ENCODE data around the gene CROCC2. TPM values are rescaled to one million over a fixed set of nuclear protein-coding genes. Genes with fewer than 3 reads are reported as not detected.

CROCC2 gene
- total RNA-seq, 6 donors from 2014 or later: 0.23 to 17.8 (median 7.6) TPM

DNA sequence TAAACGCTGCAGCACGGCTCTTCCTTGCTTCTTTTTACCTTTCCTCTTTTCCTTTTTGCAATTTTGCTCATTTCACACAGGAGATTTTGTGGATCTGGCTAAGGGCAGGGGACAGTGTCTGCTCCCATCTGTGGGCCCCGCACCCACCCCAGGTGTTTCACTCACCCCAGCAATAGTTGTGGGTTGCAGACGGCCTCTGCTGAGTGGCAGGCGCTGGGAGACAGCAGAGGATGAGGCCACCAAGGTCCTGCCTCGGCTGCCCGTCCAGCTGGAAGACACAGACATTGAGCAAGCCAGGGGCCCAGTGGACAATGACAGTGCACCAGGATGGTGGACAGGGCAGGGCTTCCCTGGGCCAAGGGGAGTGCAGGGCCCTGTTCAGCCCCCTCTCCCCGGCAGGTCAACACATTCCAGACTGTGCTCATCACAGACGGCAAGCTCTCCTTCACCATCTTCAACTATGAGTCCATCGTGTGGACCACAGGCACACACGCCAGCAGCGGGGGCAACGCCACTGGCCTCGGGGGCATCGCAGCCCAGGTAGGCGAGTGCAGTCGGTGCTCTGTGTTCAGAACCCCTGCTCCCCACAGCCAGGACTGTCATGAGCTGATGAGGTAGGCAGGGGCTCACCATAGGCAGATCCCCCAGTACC, 127.3 kb downstream of the CROCC2 start:
- H3K27ac ChIP-seq: no peak overlapping the region
- H3K4me1 ChIP-seq: peaks cover 9 to 29% (median 12%) of the 10 kb centered on the region in 4 donors
- ATAC-seq (ENCODE audit: low FRiP score in 2 of 2) (no peak), DNase-seq (peak in 1 of 2 donors; percentile 66)
- 87 to 94% methylated on average over 13 to 17 of the region's 17 CpGs for WGBS, 2 donors
- no peaks in the 10 kb centered on the region for H3K9me3 ChIP-seq
- H3K27me3 ChIP-seq: no peaks in the 10 kb centered on the region
- TF ChIP-seq POLR2A (IDR thresholded peaks at IDR 0.05) (no peak), POLR2AphosphoS5 (IDR thresholded peaks at IDR 0.05) (no peak), EP300 (IDR thresholded peaks at IDR 0.05) (no peak)
- TF ChIP-seq, protein P1, sequence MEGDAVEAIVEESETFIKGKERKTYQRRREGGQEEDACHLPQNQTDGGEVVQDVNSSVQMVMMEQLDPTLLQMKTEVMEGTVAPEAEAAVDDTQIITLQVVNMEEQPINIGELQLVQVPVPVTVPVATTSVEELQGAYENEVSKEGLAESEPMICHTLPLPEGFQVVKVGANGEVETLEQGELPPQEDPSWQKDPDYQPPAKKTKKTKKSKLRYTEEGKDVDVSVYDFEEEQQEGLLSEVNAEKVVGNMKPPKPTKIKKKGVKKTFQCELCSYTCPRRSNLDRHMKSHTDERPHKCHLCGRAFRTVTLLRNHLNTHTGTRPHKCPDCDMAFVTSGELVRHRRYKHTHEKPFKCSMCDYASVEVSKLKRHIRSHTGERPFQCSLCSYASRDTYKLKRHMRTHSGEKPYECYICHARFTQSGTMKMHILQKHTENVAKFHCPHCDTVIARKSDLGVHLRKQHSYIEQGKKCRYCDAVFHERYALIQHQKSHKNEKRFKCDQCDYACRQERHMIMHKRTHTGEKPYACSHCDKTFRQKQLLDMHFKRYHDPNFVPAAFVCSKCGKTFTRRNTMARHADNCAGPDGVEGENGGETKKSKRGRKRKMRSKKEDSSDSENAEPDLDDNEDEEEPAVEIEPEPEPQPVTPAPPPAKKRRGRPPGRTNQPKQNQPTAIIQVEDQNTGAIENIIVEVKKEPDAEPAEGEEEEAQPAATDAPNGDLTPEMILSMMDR (IDR thresholded peaks at IDR 0.05): no peak
- no peak overlapping the region for H3K4me3 ChIP-seq
- H3K36me3 ChIP-seq: peaks cover 0 to 31% (median 8%) of the 10 kb centered on the region in 4 donors

DNA sequence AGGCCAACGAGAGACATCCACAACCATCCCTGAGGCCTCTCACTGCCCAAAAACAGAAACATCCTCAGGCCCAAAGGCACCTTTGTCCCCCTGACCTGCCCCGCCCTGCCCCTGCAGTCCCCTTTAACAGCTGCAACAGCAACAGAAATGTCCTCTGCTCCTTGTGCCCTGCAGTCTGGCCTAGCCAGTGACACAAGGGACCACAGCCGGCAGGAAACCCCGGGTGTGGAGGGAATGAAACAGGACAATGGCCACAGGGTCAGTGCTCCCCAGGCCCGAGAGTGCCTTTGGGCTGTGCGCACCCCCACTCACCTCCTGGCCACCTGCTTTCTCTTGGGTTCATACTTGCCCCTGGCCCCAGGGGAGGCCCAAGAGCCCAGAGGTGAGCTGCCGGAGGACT, 127.9 kb downstream of the CROCC2 start:
- Histone ChIP-seq H3K4me1 (peaks cover 9 to 29% (median 12%) of the 10 kb centered on the region in 4 donors), H3K27ac (no peak overlapping the region), H3K4me3 (no peak overlapping the region), H3K9me3 (no peaks in the 10 kb centered on the region), H3K36me3 (peaks cover 0 to 31% (median 9%) of the 10 kb centered on the region in 4 donors), H3K27me3 (no peaks in the 10 kb centered on the region)
- ATAC-seq (ENCODE audit: low FRiP score in 2 of 2) (no peak), DNase-seq (no peak)
- WGBS, 2 donors: 93% methylated on average over 7 of the region's 7 CpGs; no CpG with 5 or more reads in 1 of the 2 donors
- TF ChIP-seq EP300 (IDR thresholded peaks at IDR 0.05) (no peak), POLR2A (IDR thresholded peaks at IDR 0.05) (no peak), POLR2AphosphoS5 (IDR thresholded peaks at IDR 0.05) (no peak)
- TF ChIP-seq, protein P1 (IDR thresholded peaks at IDR 0.05): no peak

DNA sequence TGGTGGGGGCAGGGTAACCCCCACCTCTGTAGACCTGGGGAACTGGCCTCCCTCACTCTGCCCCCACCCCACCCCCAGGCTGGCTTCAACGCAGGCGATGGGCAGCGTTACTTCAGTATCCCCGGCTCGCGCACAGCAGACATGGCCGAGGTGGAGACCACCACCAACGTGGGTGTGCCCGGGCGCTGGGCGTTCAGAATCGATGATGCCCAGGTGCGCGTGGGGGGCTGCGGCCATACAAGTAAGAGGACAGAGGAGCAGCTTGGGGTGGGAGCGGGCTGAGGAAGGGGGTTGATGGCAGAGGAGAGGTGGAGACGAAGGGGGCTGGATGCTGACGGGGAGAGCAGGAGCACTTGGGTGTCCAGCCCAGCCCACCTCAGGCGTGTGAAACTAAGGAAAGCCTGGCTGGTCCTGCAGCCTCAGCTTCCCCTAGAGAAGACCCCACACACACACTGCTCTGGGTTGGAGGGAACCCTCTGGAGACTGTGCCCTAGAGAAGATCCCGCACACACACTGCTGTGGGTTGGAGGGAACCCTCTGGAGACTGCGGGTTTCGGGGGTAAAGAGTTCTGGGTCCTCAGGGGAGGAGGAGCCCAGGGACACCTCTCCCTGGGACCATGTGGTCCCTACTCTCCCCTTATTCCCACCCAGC, 128.5 kb downstream of the CROCC2 start:
- Histone ChIP-seq H3K4me3 (no peak overlapping the region), H3K36me3 (peaks cover 0 to 34% (median 11%) of the 10 kb centered on the region in 4 donors), H3K9me3 (no peaks in the 10 kb centered on the region), H3K27me3 (no peaks in the 10 kb centered on the region), H3K4me1 (peaks cover 9 to 29% (median 12%) of the 10 kb centered on the region in 4 donors), H3K27ac (no peak overlapping the region)
- ATAC-seq (ENCODE audit: low FRiP score in 2 of 2) (no peak), DNase-seq (peak in 1 of 2 donors; percentile 66)
- WGBS, 2 donors: 93 to 95% methylated on average over 14 to 22 of the region's 22 CpGs
- no peak for TF ChIP-seq POLR2AphosphoS5 (IDR thresholded peaks at IDR 0.05)
- no peak for TF ChIP-seq POLR2A (IDR thresholded peaks at IDR 0.05)
- TF ChIP-seq, protein P1 (IDR thresholded peaks at IDR 0.05): no peak
- no peak for TF ChIP-seq EP300 (IDR thresholded peaks at IDR 0.05)

DNA sequence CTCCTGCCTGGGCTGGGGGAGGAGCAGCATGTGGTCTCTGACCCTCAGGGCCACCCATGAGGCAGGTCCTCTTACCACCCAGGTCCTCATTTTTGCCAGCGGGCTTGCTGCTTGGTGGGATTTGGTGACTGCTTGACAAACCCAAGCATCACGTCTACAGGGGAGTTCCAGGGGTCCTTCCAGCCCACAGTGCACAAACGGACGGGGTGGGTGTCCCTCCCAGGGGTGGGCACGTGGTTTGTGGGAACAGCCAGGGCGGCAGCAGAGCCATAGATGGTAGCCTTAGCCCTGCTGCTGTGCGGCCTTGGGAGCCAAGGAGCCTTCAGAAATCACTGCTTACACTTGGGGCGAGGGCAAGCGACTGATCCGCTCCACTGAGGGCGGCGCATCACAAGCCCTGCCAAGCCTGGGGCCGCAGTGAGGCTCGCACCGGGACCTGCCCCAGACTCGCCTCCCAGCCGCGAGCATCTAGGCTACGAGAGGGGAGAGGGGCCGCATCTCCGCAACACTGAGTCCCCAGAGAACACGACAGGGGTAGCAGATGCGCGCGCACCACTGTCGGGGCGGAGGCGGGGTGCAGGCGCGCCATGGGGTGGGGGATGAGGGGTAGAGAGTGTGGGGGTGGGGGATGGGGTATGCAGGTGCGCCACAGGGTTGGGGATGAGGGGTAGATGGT, 129.1 kb downstream of the CROCC2 start:
- H3K4me3 ChIP-seq: no peak overlapping the region
- peak in 1 of 2 donors; percentile 68 for DNase-seq
- H3K27me3 ChIP-seq: no peaks in the 10 kb centered on the region
- WGBS, 2 donors: 80 to 85% methylated on average over 4 to 30 of the region's 31 CpGs
- no peaks in the 10 kb centered on the region for H3K9me3 ChIP-seq
- H3K4me1 ChIP-seq: peaks cover 9 to 29% (median 12%) of the 10 kb centered on the region in 4 donors
- H3K27ac ChIP-seq: no peak overlapping the region
- peaks cover 0 to 40% (median 14%) of the 10 kb centered on the region in 4 donors for H3K36me3 ChIP-seq
- no peak for ATAC-seq (ENCODE audit: low FRiP score in 2 of 2)
- TF ChIP-seq, protein P1 (IDR thresholded peaks at IDR 0.05): no peak
- no peak for TF ChIP-seq POLR2A (IDR thresholded peaks at IDR 0.05)
- TF ChIP-seq EP300 (IDR thresholded peaks at IDR 0.05): no peak
- no peak for TF ChIP-seq POLR2AphosphoS5 (IDR thresholded peaks at IDR 0.05)
